ENCODE measurements around the gene PSD2. TPM values are rescaled to one million over a fixed set of nuclear protein-coding genes. Genes with fewer than 3 reads are reported as not detected.

Gene PSD2
- total and polyA plus RNA-seq, 2 of the 13 experiments (the other 11 are each of a cell fraction or from before 2014, with no cell fraction given) = 0.07 TPM; not detected in 1

DNA sequence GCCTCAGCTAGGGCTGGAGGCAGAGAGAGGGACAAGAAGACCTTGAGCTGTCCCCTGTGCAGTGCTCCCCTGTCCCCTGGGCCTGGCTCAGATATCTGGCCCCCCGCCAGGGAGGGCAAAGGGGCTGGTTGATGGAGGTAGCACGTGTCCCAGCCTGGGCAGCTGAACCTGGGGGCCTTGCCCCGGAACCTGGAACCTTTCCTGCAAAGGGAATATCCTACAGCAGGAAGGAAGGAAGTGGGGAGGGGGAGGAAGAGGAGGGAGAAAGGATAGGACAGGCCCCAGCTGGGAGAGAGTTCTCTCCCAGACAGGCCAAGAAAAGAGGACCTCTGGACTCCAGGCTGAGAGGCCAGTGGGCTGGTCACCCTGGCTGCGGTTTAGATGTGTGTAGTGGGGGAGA, 27.6 kb upstream of the PSD2 start (continued):
- TF ChIP-seq ZNF503 (CRISPR knock-in tag; IDR thresholded peaks at IDR 0.05) (no peak), ZNF710 (CRISPR knock-in tag; IDR thresholded peaks at IDR 0.05; ENCODE audit: borderline replicate concordance) (no peak; the same call in 1 of the 2 replicates), YEATS4 (CRISPR knock-in tag; IDR thresholded peaks at IDR 0.05; ENCODE audit: borderline replicate concordance) (no peak), HES4 (CRISPR knock-in tag; IDR thresholded peaks at IDR 0.05; ENCODE audit: borderline replicate concordance) (no peak), ATF4 (CRISPR knock-in tag; IDR thresholded peaks at IDR 0.05) (no peak), ZEB1 (IDR thresholded peaks at IDR 0.05; ENCODE audit: insufficient replicate concordance, low read depth) (no peak), RCOR2 (CRISPR knock-in tag; IDR thresholded peaks at IDR 0.05) (no peak; the same call in 1 of the 2 replicates), NFE2 (CRISPR knock-in tag; IDR thresholded peaks at IDR 0.05) (no peak), TMF1 (CRISPR knock-in tag; IDR thresholded peaks at IDR 0.05; ENCODE audit: low read depth) (no peak), CEBPB (IDR thresholded peaks at IDR 0.05; ENCODE audit: borderline replicate concordance, low read depth, low read length) (no peak), RBM39 (IDR thresholded peaks at IDR 0.05; ENCODE audit: low read depth, low read length, poor library complexity, severe bottlenecking) (no peak), ZFP62 (CRISPR knock-in tag; IDR thresholded peaks at IDR 0.05) (no peak), SNRNP70 (IDR thresholded peaks at IDR 0.05; ENCODE audit: low read depth, low read length) (no peak), CREM (IDR thresholded peaks at IDR 0.05) (no peak), CREM (CRISPR knock-in tag; IDR thresholded peaks at IDR 0.05) (no peak), ZNF83 (CRISPR knock-in tag; IDR thresholded peaks at IDR 0.05; ENCODE audit: borderline replicate concordance) (no peak)
- TF ChIP-seq, protein P1, sequence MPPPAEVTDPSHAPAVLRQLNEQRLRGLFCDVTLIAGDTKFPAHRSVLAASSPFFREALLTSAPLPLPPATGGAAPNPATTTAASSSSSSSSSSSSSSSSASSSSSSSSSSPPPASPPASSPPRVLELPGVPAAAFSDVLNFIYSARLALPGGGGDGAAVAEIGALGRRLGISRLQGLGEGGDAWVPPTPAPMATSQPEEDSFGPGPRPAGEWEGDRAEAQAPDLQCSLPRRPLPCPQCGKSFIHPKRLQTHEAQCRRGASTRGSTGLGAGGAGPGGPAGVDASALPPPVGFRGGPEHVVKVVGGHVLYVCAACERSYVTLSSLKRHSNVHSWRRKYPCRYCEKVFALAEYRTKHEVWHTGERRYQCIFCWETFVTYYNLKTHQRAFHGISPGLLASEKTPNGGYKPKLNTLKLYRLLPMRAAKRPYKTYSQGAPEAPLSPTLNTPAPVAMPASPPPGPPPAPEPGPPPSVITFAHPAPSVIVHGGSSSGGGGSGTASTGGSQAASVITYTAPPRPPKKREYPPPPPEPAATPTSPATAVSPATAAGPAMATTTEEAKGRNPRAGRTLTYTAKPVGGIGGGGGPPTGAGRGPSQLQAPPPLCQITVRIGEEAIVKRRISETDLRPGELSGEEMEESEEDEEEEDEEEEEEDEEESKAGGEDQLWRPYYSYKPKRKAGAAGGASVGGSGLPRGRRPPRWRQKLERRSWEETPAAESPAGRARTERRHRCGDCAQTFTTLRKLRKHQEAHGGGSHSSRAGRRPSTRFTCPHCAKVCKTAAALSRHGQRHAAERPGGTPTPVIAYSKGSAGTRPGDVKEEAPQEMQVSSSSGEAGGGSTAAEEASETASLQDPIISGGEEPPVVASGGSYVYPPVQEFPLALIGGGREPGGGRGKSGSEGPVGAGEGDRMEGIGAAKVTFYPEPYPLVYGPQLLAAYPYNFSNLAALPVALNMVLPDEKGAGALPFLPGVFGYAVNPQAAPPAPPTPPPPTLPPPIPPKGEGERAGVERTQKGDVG (CRISPR knock-in tag; IDR thresholded peaks at IDR 0.05; ENCODE audit: borderline replicate concordance) = no peak
- TF ChIP-seq, protein P2, sequence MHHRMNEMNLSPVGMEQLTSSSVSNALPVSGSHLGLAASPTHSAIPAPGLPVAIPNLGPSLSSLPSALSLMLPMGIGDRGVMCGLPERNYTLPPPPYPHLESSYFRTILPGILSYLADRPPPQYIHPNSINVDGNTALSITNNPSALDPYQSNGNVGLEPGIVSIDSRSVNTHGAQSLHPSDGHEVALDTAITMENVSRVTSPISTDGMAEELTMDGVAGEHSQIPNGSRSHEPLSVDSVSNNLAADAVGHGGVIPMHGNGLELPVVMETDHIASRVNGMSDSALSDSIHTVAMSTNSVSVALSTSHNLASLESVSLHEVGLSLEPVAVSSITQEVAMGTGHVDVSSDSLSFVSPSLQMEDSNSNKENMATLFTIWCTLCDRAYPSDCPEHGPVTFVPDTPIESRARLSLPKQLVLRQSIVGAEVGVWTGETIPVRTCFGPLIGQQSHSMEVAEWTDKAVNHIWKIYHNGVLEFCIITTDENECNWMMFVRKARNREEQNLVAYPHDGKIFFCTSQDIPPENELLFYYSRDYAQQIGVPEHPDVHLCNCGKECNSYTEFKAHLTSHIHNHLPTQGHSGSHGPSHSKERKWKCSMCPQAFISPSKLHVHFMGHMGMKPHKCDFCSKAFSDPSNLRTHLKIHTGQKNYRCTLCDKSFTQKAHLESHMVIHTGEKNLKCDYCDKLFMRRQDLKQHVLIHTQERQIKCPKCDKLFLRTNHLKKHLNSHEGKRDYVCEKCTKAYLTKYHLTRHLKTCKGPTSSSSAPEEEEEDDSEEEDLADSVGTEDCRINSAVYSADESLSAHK (CRISPR knock-in tag; IDR thresholded peaks at IDR 0.05; ENCODE audit: borderline replicate concordance) = no peak

All from HepG2 (cell line).